ES-I3 (cell line): Measurements from ENCODE around the gene PEX5L.

Experiments
- H3K36me3 ChIP-seq: 2 replicates; pipeline ENCODE4 v1.6.1; 2013; ENCODE audit warnings: mild to moderate bottlenecking, low read length, control low read depth, moderate library complexity; ENCODE audit not compliant: insufficient read depth
- H3K4me1 ChIP-seq: 2 replicates; pipeline ENCODE4 v1.6.1; 2013; ENCODE audit warnings: mild to moderate bottlenecking, control low read depth, low read length; ENCODE audit not compliant: insufficient read depth
- H3K9ac ChIP-seq: 2 replicates; pipeline ENCODE4 v1.6.1; 2013; ENCODE audit warnings: low read depth, mild to moderate bottlenecking, low read length, moderate library complexity
- H3K9me3 ChIP-seq: 2 replicates; pipeline ENCODE4 v1.6.1; 2013; ENCODE audit warnings: mild to moderate bottlenecking, low read length, moderate library complexity; ENCODE audit not compliant: control insufficient read depth, insufficient read depth

Gene PEX5L

DNA sequence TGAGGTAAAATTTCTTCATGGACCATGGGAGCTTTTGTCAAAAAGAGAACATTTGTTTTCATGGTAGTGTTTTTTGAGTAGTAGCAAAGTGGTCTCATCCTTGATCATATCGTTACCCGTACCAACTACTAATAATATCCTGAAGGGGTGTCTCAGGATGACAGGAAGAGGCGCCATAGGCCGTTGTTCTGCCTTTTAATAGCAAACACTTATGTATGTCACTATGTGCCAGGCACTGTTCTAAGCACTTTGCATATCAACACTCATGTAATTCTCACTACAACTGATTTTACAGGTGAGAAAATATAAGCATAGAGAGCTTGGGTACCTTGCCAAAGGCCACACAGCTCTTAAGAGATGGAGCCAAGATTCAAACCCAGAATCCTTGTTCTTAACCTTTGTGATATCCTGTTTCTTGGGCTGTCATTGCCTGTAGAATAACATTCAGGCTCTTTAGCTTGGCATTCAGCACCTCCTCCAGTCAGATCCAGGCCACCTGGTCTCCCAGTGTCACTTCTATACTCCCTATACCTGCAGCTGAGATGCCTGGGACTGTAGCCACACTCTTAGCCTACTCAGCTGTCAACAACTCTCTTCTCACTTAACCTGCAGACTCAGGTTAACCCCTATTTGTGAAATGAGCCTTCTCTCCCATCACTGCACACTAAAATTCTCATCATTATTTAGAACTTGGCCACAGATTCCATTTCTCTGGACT is 270.2 kb downstream of the PEX5L start:
- H3K4me1 ChIP-seq, result peaks cover 6% of the 10 kb centered on the region; the same call in 1 of the 2 replicates
- no peaks in the 10 kb centered on the region for H3K9me3 ChIP-seq
- H3K36me3 ChIP-seq, result peaks cover 5% of the 10 kb centered on the region
- H3K9ac ChIP-seq, result no peak overlapping the region

DNA sequence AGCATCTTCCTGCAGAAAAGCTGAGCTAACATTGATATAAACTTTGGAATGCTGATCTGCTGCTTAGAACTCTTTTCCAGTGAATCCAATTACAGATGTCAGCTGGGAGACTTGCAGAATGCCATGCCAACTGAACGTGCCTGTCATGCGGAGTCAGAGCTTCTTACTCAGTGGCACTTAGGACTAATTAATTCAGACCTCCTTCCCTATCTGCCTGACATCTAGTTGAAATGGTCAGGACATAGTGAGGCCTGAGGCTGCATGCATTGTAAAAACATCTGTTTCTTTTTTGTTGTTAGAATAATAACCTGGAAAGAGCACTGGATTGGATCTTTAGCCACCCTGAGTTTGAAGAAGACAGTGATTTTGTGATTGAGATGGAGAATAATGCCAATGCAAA is 271.3 kb downstream of the PEX5L start:
- Histone ChIP-seq H3K9me3 (no peaks in the 10 kb centered on the region), H3K4me1 (no peaks in the 10 kb centered on the region), H3K36me3 (peaks cover 5% of the 10 kb centered on the region)

DNA sequence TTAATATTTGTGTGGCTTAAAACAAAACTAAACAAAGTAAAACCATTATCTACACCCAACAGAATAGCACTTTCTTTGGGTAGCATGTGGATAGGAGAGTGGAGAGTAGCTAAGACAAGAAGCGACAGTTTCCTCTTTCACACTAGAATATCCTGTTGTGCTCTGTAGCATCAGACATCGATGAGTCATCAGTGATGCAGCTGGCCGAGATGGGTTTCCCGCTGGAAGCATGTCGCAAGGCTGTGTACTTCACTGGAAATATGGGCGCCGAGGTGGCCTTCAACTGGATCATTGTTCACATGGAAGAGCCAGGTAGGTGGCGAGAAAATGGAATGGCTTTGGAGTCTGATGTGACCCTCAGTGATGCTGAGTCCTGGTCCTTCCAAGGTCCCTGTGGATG is 275.8 kb downstream of the PEX5L start:
- Histone ChIP-seq H3K36me3 (0 out of 2 replicates have a peak, but pooled peaks cover under 1% of the 10 kb centered on the region), H3K9ac (no peak overlapping the region), H3K4me1 (no peaks in the 10 kb centered on the region), H3K9me3 (no peaks in the 10 kb centered on the region)

More for the DNA sequence above, 271.3 kb downstream of the PEX5L start:
- no peak overlapping the region for H3K9ac ChIP-seq

DNA sequence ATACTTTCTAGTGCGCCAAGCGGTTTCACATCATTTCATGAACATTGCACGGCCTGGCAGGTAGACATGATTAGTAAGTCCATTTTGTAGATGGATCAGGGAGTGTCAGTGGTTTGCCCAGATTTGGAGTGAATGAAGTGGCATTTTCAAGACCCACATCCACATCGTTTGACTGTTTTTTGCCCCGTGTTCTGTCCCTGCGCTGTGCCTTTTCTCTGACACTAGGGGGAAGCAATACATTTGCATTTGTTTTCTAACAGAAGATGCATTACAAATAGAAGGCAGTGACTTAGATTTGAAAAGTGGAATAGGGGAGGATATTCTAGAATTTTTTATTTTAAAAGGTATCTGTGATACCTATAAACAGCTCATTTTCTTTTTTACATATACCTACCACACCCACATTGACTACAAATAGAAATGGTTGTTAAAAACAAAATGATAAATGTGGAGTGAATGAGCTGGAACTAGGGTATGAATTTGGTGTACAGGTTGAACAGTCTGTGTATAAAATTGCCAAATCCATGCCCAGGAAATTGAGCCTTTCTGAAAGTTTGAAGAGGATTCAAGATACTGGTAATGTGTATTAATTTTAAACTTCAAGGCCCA is 285.9 kb downstream of the PEX5L start:
- H3K9ac ChIP-seq, result no peak overlapping the region
- no peaks in the 10 kb centered on the region for H3K4me1 ChIP-seq
- H3K9me3 ChIP-seq, result no peaks in the 10 kb centered on the region
- H3K36me3 ChIP-seq, result peaks cover 4% of the 10 kb centered on the region; the same call in 1 of the 2 replicates

DNA sequence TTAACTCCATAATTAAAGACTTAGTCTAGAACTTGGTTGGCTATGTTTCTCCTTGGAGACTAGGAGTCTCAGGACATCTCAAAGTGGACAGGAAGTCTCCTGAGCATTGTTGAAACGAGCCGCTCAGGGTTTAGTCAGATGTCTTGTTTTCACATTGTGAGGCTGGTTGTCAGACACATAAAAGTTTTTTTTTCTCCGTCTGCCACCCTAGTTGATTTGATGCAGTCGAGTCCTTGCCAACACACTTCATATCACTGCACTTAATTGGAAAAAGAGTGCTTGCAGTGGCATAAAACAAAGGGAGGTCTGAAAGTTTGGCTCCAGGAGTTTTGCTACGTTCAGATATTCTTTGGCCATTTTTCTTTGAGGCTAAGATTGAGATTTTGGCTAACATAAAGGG is 291.0 kb downstream of the PEX5L start:
- no peaks in the 10 kb centered on the region for H3K9me3 ChIP-seq
- H3K9ac ChIP-seq, result no peak overlapping the region
- no peaks in the 10 kb centered on the region for H3K4me1 ChIP-seq
- no peaks in the 10 kb centered on the region; the same call in 1 of the 2 replicates for H3K36me3 ChIP-seq

DNA sequence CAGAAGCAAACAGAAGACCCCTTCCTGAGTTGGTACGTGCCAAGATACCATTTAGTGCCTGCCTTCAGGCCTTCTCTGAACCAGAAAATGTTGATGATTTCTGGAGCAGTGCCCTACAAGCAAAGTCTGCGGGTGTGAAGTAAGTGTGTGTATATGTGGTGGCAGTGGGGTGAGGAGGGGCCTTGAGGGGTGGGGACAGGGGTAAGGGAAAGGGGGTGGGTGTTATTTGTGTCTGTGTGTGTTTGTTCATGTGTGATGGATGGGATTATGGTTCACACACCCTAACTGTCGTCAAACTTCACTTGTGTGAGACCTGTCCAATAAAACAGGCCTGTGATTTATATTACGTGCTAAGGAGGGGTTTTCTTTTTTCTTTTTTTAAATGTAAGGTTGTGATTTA is 291.7 kb downstream of the PEX5L start:
- H3K9ac ChIP-seq, result no peak overlapping the region
- H3K9me3 ChIP-seq, result no peaks in the 10 kb centered on the region
- no peaks in the 10 kb centered on the region for H3K4me1 ChIP-seq
- H3K36me3 ChIP-seq, result no peaks in the 10 kb centered on the region; the same call in 1 of the 2 replicates
